Heart left ventricle (tissue), 16 donors: ENCODE measurements around the gene ADNP. TPM values are rescaled to one million over a fixed set of nuclear protein-coding genes. Genes with fewer than 3 reads are reported as not detected.

ENCODE experiments used
- ATAC-seq, 4 donors: fragments of 200-7000 bp; cut with Tn5 transposase; one replicate each; pipeline ENCODE4 v1.9.1; 2020 to 2022; ENCODE audit warnings: moderate library complexity in 4 of 4, mild to moderate bottlenecking in 3 of 4, moderate number of reproducible peaks in 1 of 4
- DNase-seq, 5 donors: peaks; one replicate each; pipeline ENCODE4 v3.0.0-alpha.2; 2020
- H3K27ac ChIP-seq, 12 donors: fragments of 200-600 bp; sonication (generic) in 4 of 12; one replicate each; pipeline versions ENCODE4 v1.5.0 to v1.8.0; 2016 to 2022; ENCODE audit warnings: mild to moderate bottlenecking in 2 of 12
- H3K27me3 ChIP-seq, 9 donors: fragments of 200-600 bp; sonication (generic) in 2 of 9; one replicate each; pipeline versions ENCODE4 v1.5.1 to v1.8.0; 2016 to 2022; ENCODE audit warnings: mild to moderate bottlenecking in 3 of 9
- H3K36me3 ChIP-seq, 9 donors: fragments of 200-600 bp; sonication (generic) in 2 of 9; one replicate each; pipeline versions ENCODE4 v1.5.0 to v1.8.0; 2018 to 2022; ENCODE audit warnings: mild to moderate bottlenecking in 2 of 9
- H3K4me1 ChIP-seq, 12 donors: fragments of 200-600 bp; sonication (generic) in 4 of 12; one replicate each; pipeline versions ENCODE4 v1.5.0 to v1.8.0; 2016 to 2022; ENCODE audit warnings: mild to moderate bottlenecking in 3 of 12
- H3K4me3 ChIP-seq, 12 donors: fragments of 200-600 bp; sonication (generic) in 4 of 12; one replicate each; pipeline versions ENCODE4 v1.5.0 to v1.8.0; 2017 to 2022; ENCODE audit warnings: mild to moderate bottlenecking in 9 of 12, moderate library complexity in 4 of 12
- H3K9me3 ChIP-seq, 12 donors: fragments of 200-600 bp; sonication (generic) in 4 of 12; one replicate each; pipeline versions ENCODE4 v1.5.0 to v1.8.0; 2016 to 2022; ENCODE audit warnings: mild to moderate bottlenecking in 1 of 12
- POLR2A ChIP-seq, 2 donors: fragments of 450-650 bp; IDR thresholded peaks; one replicate each; pipeline ENCODE4 v1.6.1; 2017; ENCODE audit warnings: antibody characterized with exemption in 2 of 2, mild to moderate bottlenecking in 2 of 2, moderate library complexity in 2 of 2
- WGBS, 4 donors: extraction: QIAGEN DNeasy Blood & Tissue Kit in 2 of 4; methylation state at CpG; one replicate each; pipeline versions ENCODE4 v1.1.5 to v1.1.7; 2013 to 2018; 5-methylcytosine and 5-hydroxymethylcytosine counted together
- intact Hi-C, 10 donors: fragments of 100-400 bp; cut with DNase I; formaldehyde crosslinking; loops; one replicate each; pipeline versions ENCODE4 v1.11.1 to v1.14.2; 2022
- polyA plus RNA-seq, 2 donors: library from polyadenylated mRNA; stranded (reverse); fragments of 200-250 nt; gene quantifications; one replicate each; pipeline ENCODE4 v1.2.3, GENCODE V29; 2013
- total RNA-seq, 9 donors: library from RNA; depleted of rRNA in 2 of 9; stranded (reverse); fragments of >200 nt in 2 of 9; fragmentation: NEBNext Ultra II Directional in 3 of 9; extraction: Animal tissue kit (Norgen Biotek cat#: 25700) in 3 of 9; gene quantifications; one replicate each; pipeline versions ENCODE4 v1.1.0 to v1.2.4, GENCODE V29; 2016 to 2023
- TF ChIP-seq, protein P1 (sequence below), 12 donors: fragments of 200-600 bp; sonication (generic) in 4 of 12; IDR thresholded peaks; one replicate each; pipeline versions ENCODE4 v1.5.0 to v1.8.0; 2018 to 2022; ENCODE audit warnings: antibody characterized with exemption in 12 of 12, mild to moderate bottlenecking in 5 of 12
- donor health status: ischemic (EF 13 %, LVEDD 7.1; RV severe dilation, severe dysfunction).
- donor health status: healthy with polysubstance abuse.
- donor health status: DM: no; HTN: yes; CAD: no.
- donor health status: DM: no; HTN: no; CAD: no.
- donor health status: ischemic (EF 25% LVEDD 6.9; RV normal size, moderate dysfunction).
- donor health status: ischemic (EF 25% LVEDD 5.7; RV mildly dilated, moderate dysfunction).
- donor health status: healthy.
- donor health status: DM: yes; HTN: yes; CAD: no.
- donor health status: ischemic (EF 35%, LVEDD 5.7; RV mildly dilated, moderate dysfunction).
- donor health status: nonischemic (EF 11% LVEDD 7.7; RV severe dilation, severe dysfunction).
- donor health status: DM: yes; HTN: yes; CAD: no.
- donor health status: PGD.
- donor health status: ischemic (EF 29% LVEDD 5.4; RV normal size, mild dysfunction).
- donor health status: nonischemic (EF 23%, LVEDD 6.1; RV moderate dilation, normal function).

Gene ADNP
- total and polyA plus RNA-seq, 11 donors, result 18.1 to 50.6 (median 30.5) TPM

DNA sequence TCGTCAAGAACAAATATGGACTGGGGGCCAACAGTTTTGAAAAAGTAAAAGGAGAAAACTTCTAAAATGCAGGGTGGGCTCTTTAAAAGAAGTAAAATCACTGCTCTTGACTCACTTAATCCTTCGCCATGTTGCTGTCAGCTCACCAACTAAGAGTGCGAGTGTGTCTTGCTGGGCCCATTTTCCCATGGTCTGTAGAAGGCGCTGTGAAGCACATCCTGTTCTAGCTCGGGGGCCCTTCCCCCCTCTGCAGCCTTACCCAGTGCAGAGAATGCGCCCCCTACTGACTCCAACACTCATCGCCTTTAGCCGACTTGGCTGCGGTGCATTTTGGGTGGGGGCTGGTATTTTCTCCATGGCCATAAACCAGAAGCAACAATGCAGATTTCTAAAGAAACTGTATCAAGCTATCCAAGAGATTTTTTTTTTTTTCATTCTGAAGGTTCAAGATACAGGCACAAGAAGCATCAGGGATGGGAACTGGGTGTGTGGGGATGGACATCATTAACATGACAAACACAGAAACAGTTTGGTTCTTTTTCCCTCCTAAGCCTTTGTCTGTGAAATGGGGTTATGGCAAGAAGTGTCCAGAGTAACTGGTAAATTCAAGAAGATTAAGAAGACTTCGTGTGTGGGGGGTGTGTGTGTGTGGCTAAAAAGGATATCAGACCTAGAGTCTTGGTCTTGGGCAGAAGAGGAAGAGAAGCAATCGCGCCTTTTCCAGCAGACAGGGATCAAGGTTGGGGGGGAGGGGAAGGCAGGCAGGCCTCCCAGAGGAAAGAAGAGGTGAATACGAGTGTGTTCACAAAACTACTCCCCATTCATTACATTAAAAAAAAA lies 1.7 kb downstream of the ADNP start:
- intact Hi-C loops, result loop anchor here (1.0 to 10.0 kb wide), 10 partner anchors 29 to 305 kb away; partner anchors contain the start of genes BCAS4 (in 5 of the 10), DPM1 (in 2 of the 10) and MOCS3 (in 2 of the 10)
- peaks cover 0 to 62% (median 37%) of the 10 kb centered on the region in 12 donors for H3K4me1 ChIP-seq
- H3K9me3 ChIP-seq, result no peaks in the 10 kb centered on the region
- peak; percentile 86 to 92 (median 89) for DNase-seq
- H3K27me3 ChIP-seq, result no peaks in the 10 kb centered on the region
- TF ChIP-seq, protein P1, sequence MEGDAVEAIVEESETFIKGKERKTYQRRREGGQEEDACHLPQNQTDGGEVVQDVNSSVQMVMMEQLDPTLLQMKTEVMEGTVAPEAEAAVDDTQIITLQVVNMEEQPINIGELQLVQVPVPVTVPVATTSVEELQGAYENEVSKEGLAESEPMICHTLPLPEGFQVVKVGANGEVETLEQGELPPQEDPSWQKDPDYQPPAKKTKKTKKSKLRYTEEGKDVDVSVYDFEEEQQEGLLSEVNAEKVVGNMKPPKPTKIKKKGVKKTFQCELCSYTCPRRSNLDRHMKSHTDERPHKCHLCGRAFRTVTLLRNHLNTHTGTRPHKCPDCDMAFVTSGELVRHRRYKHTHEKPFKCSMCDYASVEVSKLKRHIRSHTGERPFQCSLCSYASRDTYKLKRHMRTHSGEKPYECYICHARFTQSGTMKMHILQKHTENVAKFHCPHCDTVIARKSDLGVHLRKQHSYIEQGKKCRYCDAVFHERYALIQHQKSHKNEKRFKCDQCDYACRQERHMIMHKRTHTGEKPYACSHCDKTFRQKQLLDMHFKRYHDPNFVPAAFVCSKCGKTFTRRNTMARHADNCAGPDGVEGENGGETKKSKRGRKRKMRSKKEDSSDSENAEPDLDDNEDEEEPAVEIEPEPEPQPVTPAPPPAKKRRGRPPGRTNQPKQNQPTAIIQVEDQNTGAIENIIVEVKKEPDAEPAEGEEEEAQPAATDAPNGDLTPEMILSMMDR (IDR thresholded peaks at IDR 0.05), result peak; percentile 69 to 92 (median 80)
- no peak for TF ChIP-seq POLR2A (IDR thresholded peaks at IDR 0.05)
- ATAC-seq, result peak; percentile 71 to 79 (median 74)
- H3K36me3 ChIP-seq, result peaks cover 0 to 52% (median 28%) of the 10 kb centered on the region in 9 donors
- H3K27ac ChIP-seq, result peak overlapping the region in 11 of 12 donors; percentile 63 to 99 (median 79)
- H3K4me3 ChIP-seq, result peak overlapping the region; percentile 71 to 92 (median 78)
- 14 to 19% (median 16%) methylated on average over 13 of the region's 13 CpGs for WGBS, 4 donors

- ATAC-seq (no peak), DNase-seq (no peak)
- WGBS, 4 donors, result 71 to 75% (median 74%) methylated on average over 5 of the region's 5 CpGs
- H3K9me3 ChIP-seq, result no peaks in the 10 kb centered on the region
- H3K4me1 ChIP-seq, result peaks cover 0 to 69% (median 42%) of the 10 kb centered on the region in 12 donors
- intact Hi-C loops, result loop anchor here in 6 of 10 donors (2.0 to 10.0 kb wide), 5 partner anchors 131 to 304 kb away; partner anchors contain the start of gene BCAS4 (in 3 of the 6)
- H3K4me3 ChIP-seq, result peak overlapping the region in 1 of 12 donors; percentile 85
- TF ChIP-seq, protein P1 (IDR thresholded peaks at IDR 0.05), result peak in 1 of 12 donors; percentile 5
- no peak for TF ChIP-seq POLR2A (IDR thresholded peaks at IDR 0.05)
- no peak overlapping the region for H3K27ac ChIP-seq
- H3K36me3 ChIP-seq, result peaks cover 0 to 47% (median 17%) of the 10 kb centered on the region in 9 donors
- no peaks in the 10 kb centered on the region for H3K27me3 ChIP-seq
Observed at GRCh38 chr20:50928469-50928868, 2.8 kb downstream of the ADNP start.

- ATAC-seq (no peak), DNase-seq (no peak)
- Histone ChIP-seq H3K4me3 (no peak overlapping the region), H3K4me1 (peaks cover 3 to 79% (median 48%) of the 10 kb centered on the region in 12 donors), H3K36me3 (peaks cover 0 to 48% (median 9%) of the 10 kb centered on the region in 9 donors), H3K27ac (no peak overlapping the region), H3K27me3 (no peaks in the 10 kb centered on the region), H3K9me3 (no peaks in the 10 kb centered on the region)
- no peak for TF ChIP-seq POLR2A (IDR thresholded peaks at IDR 0.05)
- TF ChIP-seq, protein P1 (IDR thresholded peaks at IDR 0.05), result no peak
- WGBS, 4 donors, result 42 to 53% (median 47%) methylated on average over 1 of the region's 1 CpG
- intact Hi-C loops, result loop anchor here in 5 of 10 donors (5.0 to 10.0 kb wide), 4 partner anchors 129 to 302 kb away; partner anchors contain the start of gene BCAS4 (in 2 of the 5)
Observed at GRCh38 chr20:50926530-50926929, 4.7 kb downstream of the ADNP start.
